Stimulated activated CD8-positive, alpha-beta memory T cell treated with anti-CD3 and anti-CD28 coated beads, Interleukin-4, amount 100 ng/mL, for 4 hours (primary cell): Measurements from ENCODE around the gene VN1R2.
"Not testable (repeated sequence)": the region's sequence is repeated elsewhere in the genome, so short reads cannot be mapped to it uniquely, and the experiment has no call there.

Source experiments
- DNase-seq, 2 donors: peaks; one replicate each; pipeline ENCODE4 v3.0.0-alpha.2; 2020; ENCODE audit warnings: low read depth in 2 of 2, low spot score in 1 of 2

VN1R2 gene

GRCh38 chr19:53257715-53258342 lies at the start of gene VN1R2:
Gene VN1R2, plus strand, starts transcription at chr19:53258292. Its CDS starts 84 bp downstream, at chr19:53258376.
- DNase-seq = not testable (repeated sequence)

DNA sequence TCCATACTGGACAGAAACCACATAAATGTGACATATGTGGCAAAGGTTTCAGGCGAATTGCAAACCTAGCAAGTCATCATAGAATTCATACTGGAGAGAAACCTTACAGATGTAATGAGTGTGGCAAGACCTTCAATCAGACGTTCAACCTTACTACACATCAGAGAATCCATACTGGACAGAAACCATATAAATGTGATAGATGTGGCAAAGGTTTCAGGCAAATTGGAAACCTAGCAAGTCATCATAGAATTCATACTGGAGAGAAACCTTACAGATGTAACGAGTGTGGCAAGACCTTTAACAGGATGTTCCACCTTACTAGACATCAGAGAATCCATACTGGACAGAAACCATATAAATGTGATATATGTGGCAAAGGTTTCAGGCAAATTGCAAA lies 46.5 kb upstream of the VN1R2 start:
- not testable (repeated sequence) for DNase-seq

- DNase-seq = no peak
These were observed 45.3 kb upstream of the VN1R2 start for GRCh38 chr19:53212703-53213320.

DNA sequence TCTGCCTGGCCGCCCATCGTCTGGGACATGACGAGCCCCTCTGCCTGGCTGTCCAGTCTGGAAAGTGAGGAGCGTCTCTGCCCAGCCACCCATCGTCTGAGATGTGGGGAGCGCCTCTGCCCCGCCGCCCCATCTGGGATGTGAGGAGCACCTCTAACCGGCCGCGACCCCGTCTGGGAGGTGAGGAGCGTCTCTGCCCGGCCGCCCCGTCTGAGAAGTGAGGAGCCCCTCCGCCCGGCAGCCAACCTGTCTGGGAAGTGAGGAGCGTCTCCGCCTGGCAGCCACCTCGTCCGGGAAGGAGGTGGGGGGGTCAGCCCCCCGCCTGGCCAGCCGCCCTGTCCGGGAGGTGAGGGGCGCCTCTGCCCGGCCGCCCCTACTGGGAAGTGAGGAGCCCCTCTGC lies 35.4 kb upstream of the VN1R2 start:
- not testable (repeated sequence) for DNase-seq

GRCh38 chr19:53224606-53225005 lies 33.5 kb upstream of the VN1R2 start:
- DNase-seq = no peak

- no peak for DNase-seq
These were observed 20.8 kb upstream of the VN1R2 start for GRCh38 chr19:53237114-53237777.

DNA sequence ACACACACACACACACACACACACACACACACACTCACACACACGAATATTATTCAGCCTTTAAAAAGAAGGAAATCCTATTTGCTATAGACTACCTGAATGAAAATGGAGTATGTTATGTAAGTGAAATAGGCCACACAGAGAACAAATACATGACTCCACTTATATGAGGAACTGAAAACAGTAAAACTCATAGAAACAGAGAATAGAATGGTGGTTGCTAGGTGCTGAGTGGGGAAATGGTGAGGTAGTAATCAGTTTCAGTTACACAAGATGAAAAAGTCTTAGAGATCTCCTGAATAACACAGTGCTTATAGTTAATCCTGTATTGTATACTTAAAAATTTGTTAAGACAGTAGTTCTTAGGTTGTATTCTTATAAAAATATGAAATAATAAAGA lies 11.6 kb upstream of the VN1R2 start:
- DNase-seq = no peak

DNA sequence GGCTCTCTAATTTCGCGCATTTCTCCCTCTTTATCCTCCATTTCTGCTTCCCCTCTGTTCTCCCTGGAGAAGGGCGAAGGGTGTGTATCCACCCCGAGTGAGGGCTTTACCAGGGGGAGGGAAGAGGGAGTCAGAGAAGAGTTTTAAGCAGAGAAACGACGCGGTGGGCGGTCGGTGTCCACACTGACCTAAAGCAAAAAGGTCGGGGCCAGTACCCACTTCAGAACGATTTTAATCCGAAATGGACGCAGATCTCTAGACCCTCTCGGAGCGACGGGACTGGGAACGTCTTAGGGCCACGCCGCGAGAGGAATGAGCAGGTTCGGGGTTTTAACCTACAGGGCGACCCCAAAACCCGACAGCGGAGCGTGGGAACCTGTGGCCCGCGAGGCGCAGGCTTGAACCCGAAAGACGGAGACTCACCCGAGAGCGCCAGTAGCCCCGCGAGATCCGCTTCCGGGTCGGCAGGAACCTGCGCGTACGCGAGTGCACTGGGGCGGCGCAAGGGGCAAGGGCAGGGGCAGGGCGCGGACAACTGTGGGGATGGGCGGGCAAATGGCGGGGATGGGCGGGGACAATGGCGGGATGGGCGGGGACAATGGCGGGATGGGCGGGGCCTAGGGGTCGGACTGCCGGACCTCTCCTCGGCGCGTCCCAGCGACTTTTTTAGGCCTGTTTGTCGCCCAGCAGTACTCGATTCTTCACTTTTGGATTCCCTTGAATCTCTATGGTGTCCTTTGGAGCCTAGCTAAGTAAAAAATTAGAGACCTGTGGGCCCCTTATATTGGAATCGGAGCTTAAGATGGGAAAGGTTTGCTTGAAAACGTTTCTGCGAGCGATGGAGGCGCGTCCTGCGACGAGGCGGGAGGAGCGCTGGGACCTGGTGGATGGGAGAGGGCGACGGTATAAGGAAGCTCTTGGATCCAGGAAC lies 3.4 kb upstream of the VN1R2 start, which contains the start of gene ZNF677:
TSS of gene ZNF677 (minus strand) at position 463 of the 931 bp plus-strand sequence. CDS start 3,323 bp downstream, outside the sequence.
- peak; percentile 58 to 70 for DNase-seq

GRCh38 chr19:53267623-53268022 lies 9.5 kb downstream of the VN1R2 start, which contains the start of gene VN1R4:
Gene VN1R4, minus strand, starts transcription at chr19:53267723. Its CDS starts 58 bp downstream, at chr19:53267665.
- not testable (repeated sequence) for DNase-seq

DNA sequence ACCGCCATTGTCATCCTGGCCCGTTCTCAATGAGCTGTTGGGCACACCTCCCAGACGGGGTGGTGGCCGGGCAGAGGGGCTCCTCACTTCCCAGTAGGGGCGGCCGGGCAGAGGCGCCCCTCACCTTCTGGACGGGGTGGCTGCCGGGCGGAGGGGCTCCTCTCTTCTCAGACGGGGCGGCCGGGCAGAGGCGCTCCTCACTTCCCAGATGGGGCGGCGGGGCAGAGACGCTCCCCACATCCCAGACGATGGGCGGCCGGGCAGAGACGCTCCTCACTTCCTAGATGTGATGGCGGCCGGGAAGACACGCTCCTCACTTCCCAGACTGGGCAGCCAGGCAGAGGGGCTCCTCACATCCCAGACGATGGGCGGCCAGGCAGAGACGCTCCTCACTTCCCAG lies 11.8 kb downstream of the VN1R2 start:
- not testable (repeated sequence) for DNase-seq

- DNase-seq = no peak
These were observed 14.0 kb downstream of the VN1R2 start for GRCh38 chr19:53272044-53272443.

DNA sequence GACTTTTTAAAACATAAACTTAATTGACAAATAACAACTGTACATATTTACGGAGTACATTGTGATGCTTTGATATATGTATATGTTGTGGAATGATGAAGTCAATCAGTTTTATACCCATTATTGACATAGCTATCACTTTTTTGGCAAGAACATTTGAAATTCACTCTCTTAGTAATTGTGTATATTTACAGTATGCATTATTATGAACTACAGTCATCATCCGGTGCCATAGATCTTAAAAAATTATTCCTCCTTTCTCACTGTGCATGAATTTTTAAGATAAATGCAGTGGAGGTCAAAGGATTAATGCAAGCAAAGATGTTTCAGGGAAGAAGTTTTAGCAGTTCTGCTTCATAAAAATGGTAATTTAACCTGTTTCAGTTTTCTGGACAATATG lies 17.4 kb downstream of the VN1R2 start:
- DNase-seq = no peak

GRCh38 chr19:53281947-53282346 lies 23.9 kb downstream of the VN1R2 start:
- DNase-seq = not testable (repeated sequence)

GRCh38 chr19:53285087-53285486 lies 27.0 kb downstream of the VN1R2 start:
- DNase-seq = no peak

- no peak for DNase-seq
These were observed 32.9 kb downstream of the VN1R2 start for GRCh38 chr19:53290758-53291549.

- DNase-seq = no peak
These were observed 36.8 kb downstream of the VN1R2 start for GRCh38 chr19:53294786-53295441.

DNA sequence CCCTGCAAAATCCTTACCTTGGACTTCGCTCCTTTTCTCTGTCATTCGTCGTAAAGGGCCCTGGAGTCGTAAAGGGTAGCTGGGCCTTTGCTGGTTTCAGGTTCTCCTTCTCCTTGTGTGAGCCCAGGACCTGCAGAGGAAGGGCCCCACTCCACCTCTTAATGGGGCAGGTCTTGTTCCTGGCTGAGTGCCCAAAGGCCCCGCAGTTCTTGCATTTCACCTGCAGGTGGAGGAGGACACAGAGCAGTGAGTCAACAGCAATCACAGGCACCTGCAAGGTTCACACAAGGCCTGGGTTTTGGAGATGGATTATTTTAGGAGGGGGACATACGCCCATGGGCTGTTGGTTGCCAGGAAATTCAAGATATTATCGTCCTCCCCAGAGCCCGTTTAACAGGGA lies 43.2 kb downstream of the VN1R2 start:
- DNase-seq = not testable (repeated sequence)

- no peak for DNase-seq
These were observed 50.3 kb downstream of the VN1R2 start for GRCh38 chr19:53308339-53308811.
